ENCODE results near the gene PGAM2.

The PGAM2 gene

DNA sequence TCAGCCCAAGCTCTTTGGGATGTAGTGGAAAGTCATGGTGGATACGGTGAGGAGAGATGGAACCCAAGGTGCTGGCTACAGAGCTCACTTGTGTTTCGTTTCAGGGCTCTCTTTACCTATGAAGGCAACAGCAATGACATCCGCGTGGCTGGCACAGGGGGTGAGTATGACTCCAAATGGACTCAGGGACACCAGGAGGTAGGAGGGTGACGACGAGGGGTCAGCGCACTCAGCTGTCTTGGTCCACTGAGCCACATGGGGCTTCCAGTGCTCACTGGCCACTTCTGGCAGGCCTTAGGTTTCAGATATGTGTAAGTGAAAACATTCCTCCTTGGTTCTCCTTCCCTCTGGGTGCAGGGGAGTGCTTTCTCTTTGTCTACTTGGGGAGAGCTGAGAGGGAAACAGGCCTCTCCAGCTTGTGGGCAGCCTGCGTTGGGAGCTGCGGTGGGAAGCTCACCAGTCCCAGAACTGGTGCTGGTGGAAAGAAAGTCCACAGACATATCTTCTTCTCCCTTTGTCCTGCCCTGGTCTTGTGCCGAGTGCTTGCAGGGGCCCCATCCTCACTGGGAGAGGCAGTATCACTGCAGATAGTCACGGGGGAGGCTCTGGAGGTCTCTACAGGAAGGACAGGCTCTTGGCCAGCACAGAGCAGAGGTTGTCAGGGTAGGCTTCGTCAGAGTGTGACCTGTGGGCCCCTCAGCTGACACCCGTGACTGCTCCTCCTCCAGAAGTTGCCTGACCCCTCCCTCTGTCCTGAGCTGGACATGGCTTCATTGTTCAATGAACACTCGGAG, 15.0 kb downstream of the PGAM2 start:
- TF ChIP-seq, protein P1, sequence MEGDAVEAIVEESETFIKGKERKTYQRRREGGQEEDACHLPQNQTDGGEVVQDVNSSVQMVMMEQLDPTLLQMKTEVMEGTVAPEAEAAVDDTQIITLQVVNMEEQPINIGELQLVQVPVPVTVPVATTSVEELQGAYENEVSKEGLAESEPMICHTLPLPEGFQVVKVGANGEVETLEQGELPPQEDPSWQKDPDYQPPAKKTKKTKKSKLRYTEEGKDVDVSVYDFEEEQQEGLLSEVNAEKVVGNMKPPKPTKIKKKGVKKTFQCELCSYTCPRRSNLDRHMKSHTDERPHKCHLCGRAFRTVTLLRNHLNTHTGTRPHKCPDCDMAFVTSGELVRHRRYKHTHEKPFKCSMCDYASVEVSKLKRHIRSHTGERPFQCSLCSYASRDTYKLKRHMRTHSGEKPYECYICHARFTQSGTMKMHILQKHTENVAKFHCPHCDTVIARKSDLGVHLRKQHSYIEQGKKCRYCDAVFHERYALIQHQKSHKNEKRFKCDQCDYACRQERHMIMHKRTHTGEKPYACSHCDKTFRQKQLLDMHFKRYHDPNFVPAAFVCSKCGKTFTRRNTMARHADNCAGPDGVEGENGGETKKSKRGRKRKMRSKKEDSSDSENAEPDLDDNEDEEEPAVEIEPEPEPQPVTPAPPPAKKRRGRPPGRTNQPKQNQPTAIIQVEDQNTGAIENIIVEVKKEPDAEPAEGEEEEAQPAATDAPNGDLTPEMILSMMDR (conservative IDR thresholded peaks at IDR 0.05; ENCODE audit: control insufficient read depth, insufficient read depth, low read depth, low read length), result no peak

DNA sequence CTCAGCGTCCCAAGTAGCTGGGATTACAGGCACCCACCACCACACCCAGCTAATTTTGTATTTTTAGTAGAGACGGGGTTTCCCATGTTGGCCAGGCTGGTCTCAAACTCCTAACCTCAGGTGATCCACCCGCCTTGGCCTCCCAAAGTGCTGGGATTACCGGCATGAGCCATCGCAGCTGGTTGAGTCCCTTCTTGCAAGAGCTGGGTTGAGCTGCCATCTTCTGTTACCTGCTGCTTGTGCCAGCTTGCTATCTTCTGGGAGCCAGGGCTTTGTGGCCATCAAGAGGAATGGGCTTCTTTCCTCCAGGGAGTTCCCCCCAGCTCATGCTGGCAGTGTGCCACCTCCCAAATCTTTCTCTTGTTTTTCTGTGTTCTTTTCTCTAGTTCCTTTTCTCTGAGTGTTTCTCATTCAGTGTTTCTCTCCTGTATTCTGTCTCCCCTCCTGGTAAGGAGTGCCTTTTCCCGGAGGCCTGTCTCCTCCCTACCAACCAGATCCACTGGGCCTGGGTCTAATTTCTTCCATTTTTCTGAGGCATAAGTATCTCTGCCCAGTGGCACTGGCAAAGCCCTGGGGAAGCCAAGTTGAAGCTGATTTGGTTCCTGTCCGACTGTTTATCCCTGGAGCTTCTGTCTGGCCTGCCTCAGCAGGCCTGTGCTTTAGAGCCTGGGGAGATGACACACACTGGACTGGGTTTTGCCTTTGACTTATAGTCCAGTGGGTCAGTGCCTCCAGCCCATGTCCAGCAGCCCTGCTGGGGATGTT, 17.2 kb downstream of the PGAM2 start:
- no peak overlapping the region for H3K4me3 ChIP-seq (ENCODE audit: control insufficient read depth, low read depth, low read length)
- TF ChIP-seq, protein P1 (conservative IDR thresholded peaks at IDR 0.05; ENCODE audit: control insufficient read depth, insufficient read depth, low read depth, low read length), result no peak
- no peak for DNase-seq (ENCODE audit: low read depth)

More for the DNA sequence above, 15.0 kb downstream of the PGAM2 start:
- DNase-seq (ENCODE audit: low read depth), result no peak
- no peak overlapping the region for H3K4me3 ChIP-seq (ENCODE audit: control insufficient read depth, low read depth, low read length)

DNA sequence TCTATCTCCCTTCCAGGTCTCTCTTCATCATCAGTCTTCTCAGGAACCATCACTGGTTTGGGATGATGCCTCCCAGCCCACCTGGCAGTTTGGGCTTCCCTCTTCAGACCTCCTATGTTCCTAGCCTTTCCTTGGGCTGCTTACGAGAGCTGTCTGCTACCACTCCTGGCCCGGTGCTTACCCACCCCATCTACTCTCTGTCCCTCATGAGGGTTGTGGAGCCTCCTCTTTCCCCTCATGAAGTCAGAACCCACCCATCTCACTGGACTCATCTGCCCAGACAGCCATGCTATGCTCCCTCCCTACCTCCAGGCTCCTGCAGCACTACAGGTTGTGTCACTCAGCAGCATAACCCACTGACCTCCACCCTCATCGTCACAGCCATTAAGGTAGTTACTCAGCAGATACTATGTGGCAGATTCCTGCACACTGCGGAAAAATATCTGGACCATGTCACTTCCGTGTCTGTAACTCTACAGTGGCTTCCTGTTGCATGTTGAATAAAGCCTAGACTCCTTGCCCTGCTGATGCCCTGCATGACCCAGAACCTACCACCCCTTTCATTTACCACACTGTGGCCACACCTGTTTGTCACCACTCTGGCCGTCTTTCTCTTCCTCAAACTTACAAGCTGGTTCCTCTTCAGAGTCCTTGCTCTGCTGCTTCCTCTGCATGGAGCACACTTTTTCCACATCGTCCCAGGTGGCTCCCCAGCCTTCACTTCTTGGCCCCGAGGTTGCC, 18.9 kb downstream of the PGAM2 start:
- H3K4me3 ChIP-seq (ENCODE audit: control insufficient read depth, low read depth, low read length), result no peak overlapping the region
- TF ChIP-seq, protein P1 (conservative IDR thresholded peaks at IDR 0.05; ENCODE audit: control insufficient read depth, insufficient read depth, low read depth, low read length), result no peak
- DNase-seq (ENCODE audit: low read depth), result no peak

DNA sequence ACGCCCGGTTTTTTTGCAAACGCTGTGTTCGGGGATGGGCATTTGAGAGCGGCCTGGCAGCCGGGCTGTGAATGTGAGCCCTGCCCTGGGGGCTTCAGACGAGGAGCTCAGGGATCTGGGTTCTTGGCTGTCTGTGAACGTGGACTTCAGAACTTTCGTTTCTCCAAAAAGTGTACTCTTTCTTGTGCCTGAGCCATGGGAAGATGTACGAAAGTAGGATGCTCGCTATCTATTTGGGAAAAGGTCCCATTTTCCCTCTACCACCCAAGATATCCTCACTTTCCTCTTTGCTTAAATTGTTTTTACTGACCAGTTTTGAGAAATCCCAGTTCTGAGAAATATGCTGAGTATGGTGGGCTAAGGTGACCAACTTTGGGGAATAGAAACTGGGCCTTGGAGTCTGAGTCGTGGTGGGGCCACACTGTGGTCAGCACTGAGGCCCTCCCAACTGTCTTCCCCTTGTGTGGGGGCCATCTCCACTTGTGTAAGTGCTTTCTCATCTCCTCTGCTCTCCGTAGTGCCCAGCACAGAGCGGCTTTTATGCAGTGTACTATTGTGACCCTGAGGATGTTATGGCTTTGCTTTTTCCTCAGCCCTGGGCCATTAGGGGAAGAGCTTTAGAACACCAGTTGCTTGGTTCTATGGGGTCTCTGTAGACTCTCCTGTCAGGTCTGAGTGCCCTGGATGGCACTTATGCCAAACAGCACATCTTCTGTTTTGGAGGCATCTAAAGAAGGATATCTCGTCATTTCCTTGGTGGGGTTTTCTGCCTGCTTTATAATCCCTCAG, 19.9 kb downstream of the PGAM2 start:
- peak overlapping the region; percentile 88 for H3K4me3 ChIP-seq (ENCODE audit: control insufficient read depth, low read depth, low read length)
- TF ChIP-seq, protein P1 (conservative IDR thresholded peaks at IDR 0.05; ENCODE audit: control insufficient read depth, insufficient read depth, low read depth, low read length), result no peak
- no peak for DNase-seq (ENCODE audit: low read depth)

DNA sequence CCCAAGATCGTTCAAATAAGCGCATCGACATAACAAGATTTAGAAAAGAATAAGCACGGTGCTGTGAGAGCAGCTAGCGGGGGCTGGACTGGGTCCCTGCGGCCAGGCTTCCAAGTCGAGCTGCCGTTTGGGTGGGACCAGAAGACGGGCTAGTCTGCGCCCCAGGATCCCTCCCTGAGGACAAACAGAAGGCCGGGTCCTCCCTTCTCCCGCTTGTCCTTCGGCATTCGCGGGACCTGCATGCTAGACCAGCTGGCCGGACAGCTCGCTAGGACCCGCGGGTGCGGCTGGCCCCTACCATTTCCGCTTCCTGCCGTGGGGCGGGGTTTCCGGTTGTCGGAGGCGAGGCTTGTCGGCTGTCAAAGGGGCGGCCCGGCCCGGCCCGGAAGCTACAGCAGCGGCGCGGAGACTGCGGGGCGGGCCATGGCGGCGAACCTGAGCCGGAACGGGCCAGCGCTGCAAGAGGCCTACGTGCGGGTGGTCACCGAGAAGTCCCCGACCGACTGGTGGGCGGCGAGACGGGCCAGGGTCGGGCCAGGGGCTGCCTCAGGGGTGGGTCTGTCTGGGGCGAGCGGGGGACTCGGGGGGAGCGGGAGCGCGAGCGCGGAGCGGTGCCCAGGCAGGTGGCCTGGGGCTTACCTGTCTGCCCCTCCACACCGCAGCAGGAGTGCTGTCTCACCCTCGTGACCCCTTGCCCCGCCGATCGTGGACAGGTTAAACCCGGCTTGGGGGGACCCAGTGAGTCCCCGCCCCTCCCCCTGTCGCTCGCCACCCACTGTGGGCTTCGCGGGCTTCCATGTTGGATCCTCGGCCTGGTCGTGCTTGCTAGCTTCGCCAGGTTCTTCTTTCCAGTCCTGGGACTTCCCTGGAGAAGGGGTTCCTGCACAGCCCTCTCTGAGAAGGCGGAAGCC, 20.8 kb downstream of the PGAM2 start, which contains the start of gene DBNL:
TSS of gene DBNL (plus strand) at position 388 of the 911 bp plus-strand sequence. CDS start at position 424, 36 bp downstream.
- peak; percentile 74 for DNase-seq (ENCODE audit: low read depth)
- TF ChIP-seq, protein P1 (conservative IDR thresholded peaks at IDR 0.05; ENCODE audit: control insufficient read depth, insufficient read depth, low read depth, low read length), result no peak

More for the DNA sequence above, 20.8 kb downstream of the PGAM2 start, which contains the start of gene DBNL:
- H3K4me3 ChIP-seq (ENCODE audit: control insufficient read depth, low read depth, low read length), result peak within 1 kb of the TSS; percentile 88

Measured in fibroblast of mammary gland (primary cell).